OCI-LY7 (cell line): ENCODE data around the gene TULP1. TPM values are rescaled to one million over a fixed set of nuclear protein-coding genes. Genes with fewer than 3 reads are reported as not detected.

Experiments
- BruUV-seq: library from RNA; stranded (reverse); fragments of 400-500 nt; replicated peaks from 2 replicates; lab custom pipeline; 2021; lab: Mats Ljungman, UMichigan
- CTCF ChIA-PET: fragments of 300-600 bp; sonication (Branson Sonifier 250); formaldehyde crosslinking; loops from one replicate; lab custom pipeline; 2022; ENCODE audit warnings: antibody characterized with exemption; ENCODE audit not compliant: unreplicated experiment; lab: Charles Lee
- POLR2A ChIA-PET: fragments of 300-600 bp; sonication (Branson Sonifier 250); formaldehyde crosslinking; loops from one replicate; lab custom pipeline; 2022; ENCODE audit warnings: antibody characterized with exemption; lab: Charles Lee
- DNase-seq: peaks from one replicate; pipeline ENCODE4 v3.0.0-alpha.2; 2015; ENCODE audit warnings: low spot score
- H2AFZ ChIP-seq: fragments of 200-600 bp; sonication (generic), shearing (Covaris generic); 2 replicates; pipeline ENCODE4 v1.6.1; 2014; ENCODE audit warnings: mild to moderate bottlenecking, antibody characterized with exemption, low read length, moderate library complexity
- H3K27ac ChIP-seq: fragments of 200-600 bp; sonication (generic); 2 replicates; pipeline ENCODE4 v1.5.1; 2014; ENCODE audit warnings: mixed run types, low read depth, mild to moderate bottlenecking, moderate library complexity, low read length, inconsistent platforms; ENCODE audit not compliant: poor library complexity, severe bottlenecking
- H3K36me3 ChIP-seq: fragments of 200-600 bp; sonication (generic); 2 replicates; pipeline ENCODE4 v1.6.1; 2014; ENCODE audit warnings: mild to moderate bottlenecking, antibody characterized with exemption, low read length, moderate library complexity, mixed read lengths; ENCODE audit not compliant: insufficient read depth
- H3K4me1 ChIP-seq: fragments of 200-600 bp; sonication (generic); 2 replicates; pipeline ENCODE4 v1.5.1; 2014; ENCODE audit warnings: mild to moderate bottlenecking, low read length; ENCODE audit not compliant: insufficient read depth, poor library complexity, severe bottlenecking
- H3K4me2 ChIP-seq: fragments of 200-600 bp; sonication (generic); 2 replicates; pipeline ENCODE4 v1.6.1; 2014; ENCODE audit warnings: mild to moderate bottlenecking, low read length
- H3K4me3 ChIP-seq: fragments of 200-600 bp; sonication (generic); 2 replicates; pipeline ENCODE4 v1.5.1; 2014; ENCODE audit warnings: mild to moderate bottlenecking, low read depth, low read length; ENCODE audit not compliant: poor library complexity, severe bottlenecking
- H3K79me2 ChIP-seq: fragments of 200-600 bp; sonication (generic); 2 replicates; pipeline ENCODE4 v1.6.1; 2016; ENCODE audit warnings: low read depth, mild to moderate bottlenecking, low read length, moderate library complexity, mixed read lengths; ENCODE audit not compliant: insufficient read depth
- H3K9me2 ChIP-seq: fragments of 200-600 bp; sonication (generic); 2 replicates; pipeline ENCODE4 v1.6.1; 2016; ENCODE audit warnings: mild to moderate bottlenecking, low read length, mixed read lengths; ENCODE audit not compliant: insufficient read depth
- H3K9me3 ChIP-seq: fragments of 200-600 bp; sonication (generic); 2 replicates; pipeline ENCODE4 v1.6.1; 2014; ENCODE audit warnings: mild to moderate bottlenecking, mixed run types, low read length, mixed read lengths
- H4K20me1 ChIP-seq: fragments of 200-600 bp; sonication (generic); 2 replicates; pipeline ENCODE4 v1.6.1; 2014; ENCODE audit warnings: mild to moderate bottlenecking, antibody characterized with exemption, low read length, moderate library complexity, mixed read lengths; ENCODE audit not compliant: insufficient read depth
- CTCF ChIP-seq: fragments of 200-600 bp; sonication (generic); conservative IDR thresholded peaks from 2 replicates; pipeline ENCODE4 v1.5.1; 2014; ENCODE audit warnings: mild to moderate bottlenecking, antibody characterized with exemption, low read length, moderate library complexity, mixed read lengths
- EZH2phosphoT487 ChIP-seq: fragments of 200-600 bp; sonication (generic); IDR thresholded peaks from 2 replicates; pipeline ENCODE4 v1.6.1; 2018; ENCODE audit warnings: low read depth, borderline replicate concordance, mild to moderate bottlenecking, mixed run types, antibody characterized with exemption, low read length, moderate library complexity, mixed read lengths
- intact Hi-C: fragments of 100-400 bp; cut with micrococcal nuclease; formaldehyde crosslinking; loops from one replicate; pipeline ENCODE4 v1.10.0; 2022; ENCODE audit not compliant: unreplicated experiment
- total RNA-seq, 2 experiments: library from RNA; depleted of rRNA in 1 of 2; stranded (reverse); fragments of >200 nt in 1 of 2; shearing (Covaris generic) in 1 of 2; gene quantifications; 2 replicates each; pipeline ENCODE4 v1.2.3, GENCODE V29; 2014 to 2022

The TULP1 gene
- total RNA-seq, 2 experiments from 2014 or later, result not detected

GRCh38 chr6:35534407-35535170 lies 21.9 kb upstream of the TULP1 start:
- ChIA-PET POLR2A (no interaction called here), CTCF (interaction anchor here (0.6 kb wide), 2 partner anchors 12 to 18 kb away, joined by 6 to 8 read pairs; no protein-coding TSS in a partner anchor)
- Histone ChIP-seq H2AFZ (no peak overlapping the region), H3K27ac (no peak overlapping the region), H3K36me3 (no peaks in the 10 kb centered on the region), H4K20me1 (no peaks in the 10 kb centered on the region), H3K9me3 (no peaks in the 10 kb centered on the region), H3K9me2 (no peaks in the 10 kb centered on the region), H3K79me2 (no peaks in the 10 kb centered on the region), H3K4me3 (no peak overlapping the region), H3K4me1 (no peaks in the 10 kb centered on the region), H3K4me2 (no peak overlapping the region)
- intact Hi-C loops, result no loop called here
- no peak for TF ChIP-seq EZH2phosphoT487
- no peak for TF ChIP-seq CTCF
- DNase-seq, result no peak
- BruUV-seq, result no TSS peak

GRCh38 chr6:35533981-35534380 lies 21.3 kb upstream of the TULP1 start:
- intact Hi-C loops, result no loop called here
- Histone ChIP-seq H3K4me3 (no peak overlapping the region), H3K27ac (no peak overlapping the region), H4K20me1 (no peaks in the 10 kb centered on the region), H3K9me2 (no peaks in the 10 kb centered on the region), H2AFZ (no peak overlapping the region), H3K4me2 (no peak overlapping the region), H3K79me2 (no peaks in the 10 kb centered on the region), H3K36me3 (no peaks in the 10 kb centered on the region), H3K9me3 (no peaks in the 10 kb centered on the region), H3K4me1 (no peaks in the 10 kb centered on the region)
- DNase-seq, result no peak
- POLR2A ChIA-PET, result no interaction called here
- CTCF ChIA-PET, result no interaction called here
- TF ChIP-seq EZH2phosphoT487 (no peak), CTCF (no peak)
- no TSS peak for BruUV-seq

GRCh38 chr6:35532126-35532525 lies 19.4 kb upstream of the TULP1 start:
- H4K20me1 ChIP-seq, result no peaks in the 10 kb centered on the region
- H3K9me3 ChIP-seq, result no peaks in the 10 kb centered on the region
- H3K79me2 ChIP-seq, result no peaks in the 10 kb centered on the region
- no peak overlapping the region for H2AFZ ChIP-seq
- TF ChIP-seq EZH2phosphoT487, result no peak
- TF ChIP-seq CTCF, result no peak
- no peaks in the 10 kb centered on the region for H3K36me3 ChIP-seq
- DNase-seq, result no peak
- H3K4me1 ChIP-seq, result no peaks in the 10 kb centered on the region
- ChIA-PET CTCF (no interaction called here), POLR2A (no interaction called here)
- intact Hi-C loops, result no loop called here
- BruUV-seq, result no TSS peak
- H3K27ac ChIP-seq, result no peak overlapping the region
- no peak overlapping the region for H3K4me2 ChIP-seq
- H3K4me3 ChIP-seq, result no peak overlapping the region
- H3K9me2 ChIP-seq, result no peaks in the 10 kb centered on the region
